ENCODE data around the gene ABI3. TPM values are rescaled to one million over a fixed set of nuclear protein-coding genes. Genes with fewer than 3 reads are reported as not detected.
"Not testable (repeated sequence)": the region's sequence is repeated elsewhere in the genome, so short reads cannot be mapped to it uniquely, and the experiment has no call there.

The ABI3 gene
- total and polyA plus RNA-seq, 8 donors = 1.3 to 72.4 (median 6.8) TPM

DNA sequence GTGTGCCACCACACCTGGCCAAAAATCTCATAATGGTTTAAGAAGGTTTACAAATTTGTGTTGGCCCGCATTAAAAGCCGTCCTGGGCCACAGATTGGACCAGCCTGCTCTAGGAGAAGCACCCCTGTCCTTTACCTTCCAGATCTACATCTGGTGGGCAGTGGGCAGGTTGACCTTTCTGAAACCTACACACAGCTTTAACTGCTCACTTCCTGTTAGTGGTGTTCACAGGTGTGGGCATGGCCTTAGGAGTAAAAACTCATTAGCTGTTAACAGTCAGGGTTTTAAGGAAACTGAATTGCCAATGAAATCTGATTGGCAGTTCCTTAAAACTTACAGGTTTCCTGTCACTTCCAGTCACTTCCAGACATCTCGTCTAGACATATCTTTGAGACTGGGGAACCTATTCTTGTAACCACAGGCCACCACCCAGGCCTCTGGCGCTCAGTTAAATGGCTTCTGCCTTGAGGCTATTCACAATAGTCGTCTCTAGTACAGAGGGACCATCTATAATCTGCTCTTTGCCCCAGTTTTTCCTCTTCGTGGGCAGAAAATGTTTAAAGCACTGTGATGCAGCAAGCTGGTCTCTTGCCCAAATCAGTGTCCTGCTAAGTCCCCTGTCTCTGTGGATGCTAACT is 29.4 kb upstream of the ABI3 start:
- 78 to 81% (median 79%) methylated on average over 6 of the region's 6 CpGs for WGBS, 5 donors
- Histone ChIP-seq H3K4me1 (no peaks in the 10 kb centered on the region), H3K27ac (no peak overlapping the region), H3K4me3 (no peak overlapping the region), H3K9me3 (peaks cover 7 to 36% (median 28%) of the 10 kb centered on the region in 4 donors), H3K27me3 (peaks cover 0 to 10% (median 0%) of the 10 kb centered on the region in 3 donors), H3K36me3 (no peaks in the 10 kb centered on the region)
- TF ChIP-seq POLR2AphosphoS5 (IDR thresholded peaks at IDR 0.05) (no peak), EP300 (IDR thresholded peaks at IDR 0.05) (no peak), POLR2A (IDR thresholded peaks at IDR 0.05) (no peak)
- TF ChIP-seq, protein P1, sequence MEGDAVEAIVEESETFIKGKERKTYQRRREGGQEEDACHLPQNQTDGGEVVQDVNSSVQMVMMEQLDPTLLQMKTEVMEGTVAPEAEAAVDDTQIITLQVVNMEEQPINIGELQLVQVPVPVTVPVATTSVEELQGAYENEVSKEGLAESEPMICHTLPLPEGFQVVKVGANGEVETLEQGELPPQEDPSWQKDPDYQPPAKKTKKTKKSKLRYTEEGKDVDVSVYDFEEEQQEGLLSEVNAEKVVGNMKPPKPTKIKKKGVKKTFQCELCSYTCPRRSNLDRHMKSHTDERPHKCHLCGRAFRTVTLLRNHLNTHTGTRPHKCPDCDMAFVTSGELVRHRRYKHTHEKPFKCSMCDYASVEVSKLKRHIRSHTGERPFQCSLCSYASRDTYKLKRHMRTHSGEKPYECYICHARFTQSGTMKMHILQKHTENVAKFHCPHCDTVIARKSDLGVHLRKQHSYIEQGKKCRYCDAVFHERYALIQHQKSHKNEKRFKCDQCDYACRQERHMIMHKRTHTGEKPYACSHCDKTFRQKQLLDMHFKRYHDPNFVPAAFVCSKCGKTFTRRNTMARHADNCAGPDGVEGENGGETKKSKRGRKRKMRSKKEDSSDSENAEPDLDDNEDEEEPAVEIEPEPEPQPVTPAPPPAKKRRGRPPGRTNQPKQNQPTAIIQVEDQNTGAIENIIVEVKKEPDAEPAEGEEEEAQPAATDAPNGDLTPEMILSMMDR (IDR thresholded peaks at IDR 0.05) = no peak
- no peak for DNase-seq
- intact Hi-C loops (cut with DNase I; ENCODE audit: low total_unique reads) = loop anchor here (5.0 kb wide), 1 partner anchor 46 kb away; no protein-coding TSS in a partner anchor

DNA sequence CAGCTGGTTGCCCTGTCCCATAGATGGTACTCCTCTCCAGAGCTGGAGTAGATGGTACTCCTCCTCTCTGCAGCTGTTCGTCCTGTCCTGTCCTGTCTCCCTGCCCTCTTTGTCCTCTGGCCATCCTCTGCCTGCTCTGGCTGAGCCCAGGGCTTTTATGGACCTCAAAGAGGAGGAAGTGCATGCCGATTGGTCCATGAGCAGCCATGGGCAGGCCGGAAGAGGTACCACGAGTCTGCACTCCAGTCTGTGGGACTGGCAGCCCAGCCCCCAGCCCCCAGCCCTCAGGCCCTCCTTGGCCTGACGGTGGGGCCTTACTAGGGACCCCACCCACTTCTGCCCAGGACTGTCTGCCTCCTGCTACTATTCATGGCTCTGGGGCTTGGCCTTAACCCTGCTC is 27.2 kb upstream of the ABI3 start:
- no peaks in the 10 kb centered on the region for H3K4me1 ChIP-seq
- H3K36me3 ChIP-seq = no peaks in the 10 kb centered on the region
- H3K27me3 ChIP-seq = peaks cover 0 to 10% (median 0%) of the 10 kb centered on the region in 3 donors
- TF ChIP-seq, protein P1 (IDR thresholded peaks at IDR 0.05) = no peak
- TF ChIP-seq EP300 (IDR thresholded peaks at IDR 0.05) (no peak), POLR2AphosphoS5 (IDR thresholded peaks at IDR 0.05) (no peak), POLR2A (IDR thresholded peaks at IDR 0.05) (no peak)
- no peak overlapping the region for H3K4me3 ChIP-seq
- peaks cover 0 to 17% (median 12%) of the 10 kb centered on the region in 4 donors for H3K9me3 ChIP-seq
- no peak for DNase-seq
- H3K27ac ChIP-seq = no peak overlapping the region
- WGBS, 5 donors = 82 to 92% (median 84%) methylated on average over 5 of the region's 5 CpGs
- intact Hi-C loops (cut with DNase I; ENCODE audit: low total_unique reads) = loop anchor here (5.0 kb wide), 1 partner anchor 44 kb away; no protein-coding TSS in a partner anchor

DNA sequence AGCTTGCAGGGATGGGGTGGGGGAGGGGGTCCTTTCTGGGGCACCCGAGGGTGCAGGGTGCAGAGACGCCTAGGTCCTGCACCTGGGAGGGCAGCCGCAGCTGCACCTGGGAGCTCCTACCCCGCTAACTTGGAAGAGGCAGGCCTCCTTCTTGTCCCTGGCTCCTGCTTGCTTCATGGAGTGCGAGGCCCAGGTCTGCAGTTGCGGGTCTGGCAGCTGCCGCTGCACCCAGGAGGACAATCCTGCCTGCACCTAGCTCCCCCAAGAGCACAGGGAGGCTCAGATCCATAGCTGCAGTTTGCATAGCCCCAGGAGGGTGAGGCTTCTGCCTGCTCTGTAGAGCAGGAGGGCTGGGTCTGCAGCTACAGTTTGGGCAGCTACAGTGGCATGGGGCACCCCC is 26.7 kb upstream of the ABI3 start:
- intact Hi-C loops (cut with DNase I; ENCODE audit: low total_unique reads) = loop anchor here (5.0 kb wide), 1 partner anchor 44 kb away; no protein-coding TSS in a partner anchor
- no peak overlapping the region for H3K27ac ChIP-seq
- no peak for DNase-seq
- H3K4me3 ChIP-seq = no peak overlapping the region
- H3K9me3 ChIP-seq = peaks cover 0 to 17% (median 12%) of the 10 kb centered on the region in 4 donors
- H3K27me3 ChIP-seq = peaks cover 0 to 10% (median 0%) of the 10 kb centered on the region in 3 donors
- no peaks in the 10 kb centered on the region for H3K36me3 ChIP-seq
- H3K4me1 ChIP-seq = no peaks in the 10 kb centered on the region
- 84 to 100% (median 90%) methylated on average over 3 to 7 of the region's 7 CpGs; no CpG with 5 or more reads in 1 of the 5 donors for WGBS, 5 donors
- TF ChIP-seq, protein P1 (IDR thresholded peaks at IDR 0.05) = no peak
- TF ChIP-seq POLR2A (IDR thresholded peaks at IDR 0.05) (no peak), POLR2AphosphoS5 (IDR thresholded peaks at IDR 0.05) (no peak), EP300 (IDR thresholded peaks at IDR 0.05) (no peak)

DNA sequence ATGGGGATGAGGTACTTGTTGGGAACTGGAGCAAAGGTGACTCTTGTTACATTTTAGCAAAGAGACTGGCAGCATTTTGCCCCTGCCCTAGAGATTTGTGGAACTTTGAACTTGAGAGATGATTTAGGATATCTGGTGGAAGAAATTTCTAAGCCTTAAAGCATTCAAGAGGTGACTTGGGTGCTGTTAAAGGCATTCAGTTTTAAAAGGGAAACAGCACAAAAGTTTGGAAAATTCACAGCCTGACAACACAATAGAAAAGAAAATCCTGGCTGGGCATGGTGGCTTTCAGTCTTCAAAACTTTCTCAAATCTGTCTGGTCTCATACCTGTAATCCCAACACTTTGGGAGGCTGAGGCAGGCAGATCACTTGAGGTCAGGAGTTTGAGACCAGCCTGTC is 26.0 kb upstream of the ABI3 start:
- not testable (repeated sequence) for DNase-seq

DNA sequence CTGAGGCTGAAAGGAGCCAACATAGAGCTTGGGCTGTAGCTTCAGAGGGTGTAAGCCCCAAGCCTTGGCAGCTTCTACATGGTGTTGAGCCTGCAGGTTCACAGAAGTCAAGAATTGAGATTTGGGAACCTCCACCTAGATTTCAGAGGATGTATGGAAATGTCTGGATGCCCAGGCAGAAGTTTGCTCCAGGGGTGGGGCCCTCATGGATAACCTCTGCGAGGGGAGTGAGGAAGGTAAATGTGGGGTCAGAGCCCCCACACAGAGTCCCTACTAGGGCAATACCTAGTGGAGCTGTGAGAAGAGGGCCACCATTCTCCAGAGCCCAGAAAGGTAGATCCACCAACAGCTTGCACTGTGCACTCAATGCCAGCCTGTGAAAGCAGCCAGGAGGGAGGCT is 25.1 kb upstream of the ABI3 start:
- intact Hi-C loops (cut with DNase I; ENCODE audit: low total_unique reads); H3K36me3 ChIP-seq; H3K4me1 ChIP-seq; H3K4me3 ChIP-seq; H3K27ac ChIP-seq; DNase-seq; H3K27me3 ChIP-seq: not testable (repeated sequence)
- WGBS, 5 donors = 80 to 100% (median 90%) methylated on average over 1 of the region's 1 CpG
- H3K9me3 ChIP-seq = peaks cover 0 to 17% (median 12%) of the 10 kb centered on the region in 4 donors

More for the DNA sequence above, 26.0 kb upstream of the ABI3 start:
- intact Hi-C loops (cut with DNase I; ENCODE audit: low total_unique reads) = loop anchor here (5.0 kb wide), 1 partner anchor 43 kb away; no protein-coding TSS in a partner anchor
- H3K27me3 ChIP-seq, H3K36me3 ChIP-seq, H3K27ac ChIP-seq, H3K4me3 ChIP-seq, H3K4me1 ChIP-seq: not testable (repeated sequence)
- H3K9me3 ChIP-seq = peaks cover 0 to 17% (median 12%) of the 10 kb centered on the region in 4 donors

Measured in stomach (tissue), 9 donors.